GM12878 (cell line): ENCODE measurements around the gene LRIG3. TPM values are rescaled to one million over a fixed set of nuclear protein-coding genes. Genes with fewer than 3 reads are reported as not detected.

Experiments used
- ATAC-seq: fragments of 200-7000 bp; cut with Tn5 transposase; 3 replicates; pipeline ENCODE4 v1.9.1; 2020; ENCODE audit warnings: mild to moderate bottlenecking, moderate library complexity
- BruUV-seq: library from RNA; stranded (reverse); fragments of 400-500 nt; replicated peaks from 2 replicates; lab custom pipeline; 2021; lab: Mats Ljungman, UMichigan
- CTCF ChIA-PET: fragments of 300-600 bp; sonication (Branson Sonifier 250); formaldehyde crosslinking; extraction: SDS; loops from one replicate; lab custom pipeline; 2021; ENCODE audit warnings: inconsistent platforms; lab: Yijun Ruan, JAX
- POLR2A ChIA-PET: fragments of 350-600 bp; formaldehyde crosslinking; extraction: SDS; loops from one replicate; lab custom pipeline; 2021; ENCODE audit warnings: inconsistent platforms; lab: Charles Lee
- RAD21 ChIA-PET: fragments of 300-600 bp; sonication (Branson Sonifier 250); formaldehyde crosslinking; loops from one replicate; lab custom pipeline; 2023; ENCODE audit warnings: antibody characterized with exemption; ENCODE audit not compliant: unreplicated experiment; lab: Charles Lee
- SMC1A ChIA-PET: fragments of 300-600 bp; sonication (Branson Sonifier 250); formaldehyde crosslinking; loops from one replicate; lab custom pipeline; 2023; ENCODE audit not compliant: unreplicated experiment, uncharacterized antibody; lab: Charles Lee
- DNase-seq: peaks from one replicate; pipeline ENCODE4 v3.0.0-alpha.2; 2011; ENCODE audit warnings: low read depth, low spot score
- FAIRE-seq: peaks from 3 replicates; lab custom pipeline; 2011; peaks lifted over from hg19 to GRCh38; lab: Jason Lieb, UNC
- H2AFZ ChIP-seq: 2 replicates; pipeline ENCODE4 v1.6.0; 2011; ENCODE audit warnings: low read depth, low read length, control low read depth; ENCODE audit not compliant: control insufficient read depth
- H3K27ac ChIP-seq: 2 replicates; pipeline ENCODE4 v1.5.1; 2011; ENCODE audit warnings: control low read depth; ENCODE audit not compliant: control insufficient read depth, insufficient read depth
- H3K27me3 ChIP-seq, 2 experiments: replicated peaks in 1 of 2; 2 replicates each; pipeline versions ENCODE4 v1.6.0 to v1.6.1; 2011; ENCODE audit warnings: low read length in 1 of 2; ENCODE audit not compliant: control insufficient read depth in 2 of 2, insufficient read depth in 2 of 2
- H3K36me3 ChIP-seq, 2 experiments: 2 replicates each; pipeline ENCODE4 v1.5.1; 2011; ENCODE audit warnings: low read length in 1 of 2; ENCODE audit not compliant: control insufficient read depth in 2 of 2, insufficient read depth in 2 of 2
- H3K4me1 ChIP-seq: 2 replicates; pipeline ENCODE4 v1.6.1; 2011; ENCODE audit warnings: mild to moderate bottlenecking, low read length, moderate library complexity, mixed read lengths; ENCODE audit not compliant: control insufficient read depth, insufficient read depth
- H3K4me2 ChIP-seq: 2 replicates; pipeline ENCODE4 v1.6.0; 2011; ENCODE audit warnings: control low read depth; ENCODE audit not compliant: control insufficient read depth, insufficient read depth
- H3K4me3 ChIP-seq: fragments of 200-600 bp; sonication (generic); 2 replicates; pipeline ENCODE4 v1.5.1; 2016
- H3K79me2 ChIP-seq: 2 replicates; pipeline ENCODE4 v1.6.0; 2011; ENCODE audit warnings: low read length; ENCODE audit not compliant: control insufficient read depth, insufficient read depth
- H3K9ac ChIP-seq: 2 replicates; pipeline ENCODE4 v1.8.0; 2011; ENCODE audit warnings: low read length, control low read depth, mixed read lengths; ENCODE audit not compliant: control insufficient read depth, insufficient read depth
- H3K9me3 ChIP-seq: replicated peaks from 3 replicates; pipeline ENCODE4 v1.5.1; 2011; ENCODE audit warnings: mild to moderate bottlenecking, low read length; ENCODE audit not compliant: control insufficient read depth, insufficient read depth
- H4K20me1 ChIP-seq: 2 replicates; pipeline ENCODE4 v1.6.0; 2011; ENCODE audit not compliant: control insufficient read depth, insufficient read depth
- FOXK2 ChIP-seq: fragments of 450-650 bp; IDR thresholded peaks from 2 replicates; pipeline ENCODE4 v1.6.1; 2017; ENCODE audit warnings: mild to moderate bottlenecking, moderate library complexity
- IRF3 ChIP-seq: fragments of 450-650 bp; IDR thresholded peaks from 2 replicates; pipeline ENCODE4 v1.6.1; 2014; ENCODE audit warnings: mild to moderate bottlenecking
- MEF2A ChIP-seq: IDR thresholded peaks from 2 replicates; pipeline ENCODE4 v1.6.1; 2011; ENCODE audit warnings: low read depth, mild to moderate bottlenecking, low read length, moderate library complexity; ENCODE audit not compliant: insufficient read depth
- MXI1 ChIP-seq: fragments of 150-350 bp; IDR thresholded peaks from 2 replicates; pipeline ENCODE4 v1.6.1; 2011; ENCODE audit warnings: low read depth, mild to moderate bottlenecking, inconsistent platforms, low read length, improper control_type of control experiment
- MYC ChIP-seq: IDR thresholded peaks from 2 replicates; pipeline ENCODE4 v1.6.1; 2011; ENCODE audit warnings: mild to moderate bottlenecking, low read length, moderate library complexity, inconsistent platforms; ENCODE audit not compliant: insufficient read depth, insufficient replicate concordance, insufficient read length, severe bottlenecking
- NFIC ChIP-seq: IDR thresholded peaks from 2 replicates; pipeline ENCODE4 v1.6.1; 2012; ENCODE audit warnings: low read depth, mild to moderate bottlenecking, inconsistent platforms, low read length, moderate library complexity
- POLR2AphosphoS2 ChIP-seq: IDR thresholded peaks from 2 replicates; pipeline ENCODE4 v1.6.1; 2011; ENCODE audit warnings: low read depth, mild to moderate bottlenecking, low read length, improper control_type of control experiment, moderate library complexity
- RUNX3 ChIP-seq: IDR thresholded peaks from 2 replicates; pipeline ENCODE4 v1.6.1; 2012; ENCODE audit warnings: low read length, inconsistent platforms
- SMAD5 ChIP-seq: IDR thresholded peaks from 2 replicates; pipeline ENCODE4 v1.6.1; 2016; ENCODE audit warnings: antibody characterized with exemption, low read depth
- TARDBP ChIP-seq: IDR thresholded peaks from 2 replicates; pipeline ENCODE4 v1.6.1; 2016; ENCODE audit warnings: borderline replicate concordance
- TCF3 ChIP-seq: IDR thresholded peaks from 2 replicates; pipeline ENCODE4 v1.6.1; 2012; ENCODE audit warnings: low read depth, mild to moderate bottlenecking, low read length, borderline replicate concordance; ENCODE audit not compliant: insufficient read depth
- WGBS: methylation state at CpG from one replicate; pipeline ENCODE4 v1.1.6; 2016; ENCODE audit warnings: low lambda C conversion rate; ENCODE audit not compliant: insufficient replicate concordance, insufficient coverage; ENCODE audit errors: missing lambda C conversion rate; 5-methylcytosine and 5-hydroxymethylcytosine counted together
- in situ Hi-C: fragments of 300-500 bp; cut with MboI; formaldehyde crosslinking; loops from 9 replicates; pipeline ENCODE4 v1.14.3; 2018; ENCODE audit warnings: mixed read lengths
- intact Hi-C: fragments of 100-400 bp; cut with micrococcal nuclease; formaldehyde crosslinking; loops from one replicate; pipeline ENCODE4 v1.14.2; 2022; ENCODE audit not compliant: unreplicated experiment
- polyA plus RNA-seq, 11 experiments: library from polyadenylated mRNA; depleted of rRNA in 4 of 11; unstranded in 6 of 11; stranded (reverse) in 5 of 11; fragments of >200 nt; fragmentation: Nextera tagmentation in 4 of 11; fragmentation: Illumina TruSeq in 1 of 11; extraction: Ambion mirVana in 4 of 11; extraction: Trizol in 1 of 11; gene quantifications; 1 replicate in 1 of 11; 2 replicates in 10 of 11; pipeline versions ENCODE4 v1.2.1 to v1.2.3, GENCODE V29; 2011 to 2016; ENCODE audit warnings: inconsistent platforms in 2 of 11, missing spikeins in 2 of 11, low read depth in 1 of 11
- total RNA-seq, 4 experiments: library from RNA; depleted of rRNA in 3 of 4; stranded (reverse); fragments of >200 nt in 3 of 4; fragmentation: Illumina TruSeq in 1 of 4; extraction: Trizol in 1 of 4; gene quantifications; 2 replicates each; pipeline versions ENCODE4 v1.2.1 to v1.2.3, GENCODE V29; 2013 to 2021
- TF ChIP-seq, protein P1 (sequence below): IDR thresholded peaks from 2 replicates; pipeline ENCODE4 v1.6.1; 2012; ENCODE audit warnings: low read depth, low read length, improper control_type of control experiment

Gene LRIG3
- total and polyA plus RNA-seq, 10 of the 15 experiments (the other 5 are each of a cell fraction or from before 2014, with no cell fraction given): 0.95 to 8.5 (median 5.0) TPM

DNA sequence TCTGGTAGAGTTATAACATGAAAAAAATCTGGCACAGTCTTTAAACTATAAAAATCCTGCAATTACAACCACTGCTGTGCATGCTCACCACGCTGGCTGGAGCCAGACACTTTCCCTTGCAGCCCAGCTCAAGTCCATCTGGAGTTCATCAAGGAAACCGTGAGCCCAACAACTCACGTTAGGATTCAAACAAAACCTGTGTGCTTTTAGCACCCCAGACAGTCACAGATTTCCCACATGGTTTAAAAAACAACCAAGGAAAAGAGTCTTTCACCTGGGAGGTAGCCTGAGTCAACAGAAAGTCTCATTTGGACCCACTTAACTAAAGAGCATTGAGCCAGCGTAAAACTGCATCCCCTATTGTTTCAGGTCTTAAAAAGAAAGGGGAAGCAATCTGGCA is 4.7 kb downstream of the LRIG3 start:
- ChIA-PET CTCF (no interaction called here), POLR2A (no interaction called here), RAD21 (no interaction called here), SMC1A (no interaction called here)
- Histone ChIP-seq H3K27ac (no peak overlapping the region), H3K27me3 (no peaks in the 10 kb centered on the region), H3K79me2 (peaks cover 30% of the 10 kb centered on the region), H3K9me3 (no peaks in the 10 kb centered on the region), H3K4me3 (no peak overlapping the region; the same call in 1 of the 2 replicates), H4K20me1 (no peaks in the 10 kb centered on the region), H3K4me1 (no peaks in the 10 kb centered on the region), H2AFZ (no peak overlapping the region; the same call in 1 of the 2 replicates), H3K36me3 (no peaks in the 10 kb centered on the region), H3K4me2 (peak overlapping the region; percentile 60; the same call in 1 of the 2 replicates), H3K9ac (peak overlapping the region; percentile 29; the same call in 1 of the 2 replicates)
- in situ Hi-C loops (no loop called here), intact Hi-C loops (no loop called here)
- TF ChIP-seq MYC: no peak
- no peak for TF ChIP-seq POLR2AphosphoS2
- no peak for TF ChIP-seq MEF2A
- no peak for TF ChIP-seq IRF3
- no peak for TF ChIP-seq FOXK2
- TF ChIP-seq, protein P1, sequence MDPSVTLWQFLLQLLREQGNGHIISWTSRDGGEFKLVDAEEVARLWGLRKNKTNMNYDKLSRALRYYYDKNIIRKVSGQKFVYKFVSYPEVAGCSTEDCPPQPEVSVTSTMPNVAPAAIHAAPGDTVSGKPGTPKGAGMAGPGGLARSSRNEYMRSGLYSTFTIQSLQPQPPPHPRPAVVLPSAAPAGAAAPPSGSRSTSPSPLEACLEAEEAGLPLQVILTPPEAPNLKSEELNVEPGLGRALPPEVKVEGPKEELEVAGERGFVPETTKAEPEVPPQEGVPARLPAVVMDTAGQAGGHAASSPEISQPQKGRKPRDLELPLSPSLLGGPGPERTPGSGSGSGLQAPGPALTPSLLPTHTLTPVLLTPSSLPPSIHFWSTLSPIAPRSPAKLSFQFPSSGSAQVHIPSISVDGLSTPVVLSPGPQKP: no peak
- TF ChIP-seq NFIC: no peak
- no peak for TF ChIP-seq RUNX3
- no peak for TF ChIP-seq TCF3
- no peak for TF ChIP-seq MXI1
- no peak for TF ChIP-seq SMAD5
- no peak for TF ChIP-seq TARDBP
- DNase-seq (no peak), FAIRE-seq (no peak), ATAC-seq (no peak)
- no TSS peak for BruUV-seq
- 34% methylated on average over 4 of the region's 4 CpGs for WGBS
